GM19025 (cell line): ENCODE results near the gene GTF2H3.
"Not testable (repeated sequence)": the region's sequence is repeated elsewhere in the genome, so short reads cannot be mapped to it uniquely, and the experiment has no call there.

Source experiments
- ATAC-seq: cut with Tn5 transposase; IDR thresholded peaks from one replicate; pipeline ENCODE4 v1.9.1; 2021; ENCODE audit warnings: mild to moderate bottlenecking, low read depth, moderate library complexity; ENCODE audit not compliant: unreplicated experiment

Gene GTF2H3

GRCh38 chr12:123633379-123634141 lies at the start of gene GTF2H3, which contains the start of gene EIF2B1:
GTF2H3 (plus strand) TSS chr12:123633829; CDS start chr12:123633860, 31 bp downstream.
EIF2B1 (minus strand) TSS chr12:123633686; CDS start chr12:123633557, 129 bp downstream.
- peak; percentile 97 for ATAC-seq

GRCh38 chr12:123591702-123592481 lies 41.7 kb upstream of the GTF2H3 start:
- ATAC-seq = no peak

- no peak for ATAC-seq
Observed at GRCh38 chr12:123595729-123596128, 37.9 kb upstream of the GTF2H3 start.

GRCh38 chr12:123597100-123597499 lies 36.5 kb upstream of the GTF2H3 start:
- no peak for ATAC-seq

GRCh38 chr12:123598522-123598921 lies 35.1 kb upstream of the GTF2H3 start:
- no peak for ATAC-seq

- ATAC-seq = no peak
Observed at GRCh38 chr12:123599310-123599709, 34.3 kb upstream of the GTF2H3 start.

GRCh38 chr12:123599721-123600120 lies 33.9 kb upstream of the GTF2H3 start:
- ATAC-seq = no peak

GRCh38 chr12:123601602-123602489 lies 31.8 kb upstream of the GTF2H3 start, which contains the start of gene DDX55:
DDX55 (plus strand) TSS chr12:123602099; CDS start chr12:123602149, 50 bp downstream.
- ATAC-seq = peak; percentile 86

- no peak for ATAC-seq
Observed at GRCh38 chr12:123602651-123603195, 30.9 kb upstream of the GTF2H3 start.

GRCh38 chr12:123603495-123603894 lies 30.1 kb upstream of the GTF2H3 start:
- not testable (repeated sequence) for ATAC-seq

GRCh38 chr12:123607756-123608155 lies 25.9 kb upstream of the GTF2H3 start:
- ATAC-seq = no peak

- no peak for ATAC-seq
Observed at GRCh38 chr12:123608182-123608581, 25.4 kb upstream of the GTF2H3 start.

GRCh38 chr12:123614110-123614509 lies 19.5 kb upstream of the GTF2H3 start:
- no peak for ATAC-seq

- no peak for ATAC-seq
Observed at GRCh38 chr12:123614531-123614930, 19.1 kb upstream of the GTF2H3 start.

GRCh38 chr12:123617144-123617543 lies 16.5 kb upstream of the GTF2H3 start:
- no peak for ATAC-seq

GRCh38 chr12:123617580-123617979 lies 16.0 kb upstream of the GTF2H3 start:
- no peak for ATAC-seq

GRCh38 chr12:123621101-123621500 lies 12.5 kb upstream of the GTF2H3 start:
- no peak for ATAC-seq

GRCh38 chr12:123621619-123622530 lies 11.8 kb upstream of the GTF2H3 start:
- ATAC-seq = no peak

- no peak for ATAC-seq
Observed at GRCh38 chr12:123634142-123634561, 523 bp downstream of the GTF2H3 start.
